Loucy (cell line): ENCODE results near the gene AQP6.

ENCODE experiments used
- H2AFZ ChIP-seq: fragments of 200-600 bp; sonication (generic); 2 replicates; pipeline ENCODE4 v1.6.0; 2016; ENCODE audit warnings: antibody characterized with exemption, mild to moderate bottlenecking, low read length, moderate library complexity
- H3F3A ChIP-seq: fragments of 200-600 bp; 2 replicates; pipeline ENCODE4 v1.6.0; 2016; ENCODE audit warnings: antibody characterized with exemption, low read depth, mild to moderate bottlenecking
- H3K27me3 ChIP-seq: fragments of 200-600 bp; sonication (generic); 2 replicates; pipeline ENCODE4 v1.6.1; 2014; ENCODE audit warnings: low read length, mild to moderate bottlenecking; ENCODE audit not compliant: insufficient read depth, poor library complexity, severe bottlenecking
- H3K36me3 ChIP-seq: fragments of 200-600 bp; sonication (generic); 2 replicates; pipeline ENCODE4 v1.6.1; 2016; ENCODE audit warnings: low read length; ENCODE audit not compliant: insufficient read depth
- H3K4me1 ChIP-seq: fragments of 200-600 bp; sonication (generic); 2 replicates; pipeline ENCODE4 v1.5.1; 2014; ENCODE audit warnings: low read length, mild to moderate bottlenecking; ENCODE audit not compliant: insufficient read depth, poor library complexity, severe bottlenecking
- H3K4me2 ChIP-seq: fragments of 200-600 bp; sonication (generic); 2 replicates; pipeline ENCODE4 v1.6.0; 2014; ENCODE audit warnings: antibody characterized with exemption, low read length, low read depth, mild to moderate bottlenecking; ENCODE audit not compliant: poor library complexity, severe bottlenecking
- H3K4me3 ChIP-seq: fragments of 200-600 bp; sonication (generic); 2 replicates; pipeline ENCODE4 v1.5.1; 2014; ENCODE audit warnings: low read length, mild to moderate bottlenecking, mixed read lengths; ENCODE audit not compliant: poor library complexity, severe bottlenecking
- H3K79me2 ChIP-seq: fragments of 200-600 bp; sonication (generic); 2 replicates; pipeline ENCODE4 v1.6.1; 2014; ENCODE audit warnings: low read length; ENCODE audit not compliant: insufficient read depth
- H3K9ac ChIP-seq: fragments of 200-600 bp; sonication (generic); 2 replicates; pipeline ENCODE4 v1.6.0; 2014; ENCODE audit warnings: mild to moderate bottlenecking, low read depth, low read length, moderate library complexity; ENCODE audit not compliant: poor library complexity, severe bottlenecking
- H3K9me2 ChIP-seq: fragments of 200-600 bp; sonication (generic); replicated peaks from 2 replicates; pipeline ENCODE4 v1.6.1; 2016; ENCODE audit warnings: low read depth, low read length, mixed read lengths
- H3K9me3 ChIP-seq: fragments of 200-600 bp; sonication (generic); 2 replicates; pipeline ENCODE4 v1.6.1; 2014; ENCODE audit warnings: mild to moderate bottlenecking, antibody characterized with exemption, low read length, low read depth; ENCODE audit not compliant: insufficient read depth
- H4K20me1 ChIP-seq: fragments of 200-600 bp; sonication (generic); 2 replicates; pipeline ENCODE4 v1.6.0; 2014; ENCODE audit warnings: antibody characterized with exemption, low read length, mild to moderate bottlenecking; ENCODE audit not compliant: insufficient read depth, poor library complexity, severe bottlenecking
- CTCF ChIP-seq: fragments of 200-600 bp; sonication (generic); conservative IDR thresholded peaks from 2 replicates; pipeline ENCODE4 v1.5.1; 2014; ENCODE audit warnings: mild to moderate bottlenecking, antibody characterized with exemption, low read length
- EZH2phosphoT487 ChIP-seq: fragments of 200-600 bp; IDR thresholded peaks from 2 replicates; pipeline ENCODE4 v1.6.1; 2018; ENCODE audit warnings: antibody characterized with exemption, mild to moderate bottlenecking, moderate library complexity, borderline replicate concordance

Gene AQP6

GRCh38 chr12:49973361-49973830 is 649 bp downstream of the AQP6 start:
- no peaks in the 10 kb centered on the region for H4K20me1 ChIP-seq
- no peaks in the 10 kb centered on the region for H3K27me3 ChIP-seq
- no peak overlapping the region for H3K4me2 ChIP-seq
- no peaks in the 10 kb centered on the region for H3K36me3 ChIP-seq
- no peak overlapping the region for H3K9ac ChIP-seq
- no peaks in the 10 kb centered on the region for H3F3A ChIP-seq
- H3K79me2 ChIP-seq = no peaks in the 10 kb centered on the region
- H3K9me2 ChIP-seq = no peaks in the 10 kb centered on the region
- H3K9me3 ChIP-seq = no peaks in the 10 kb centered on the region
- no peak overlapping the region for H2AFZ ChIP-seq
- no peak overlapping the region for H3K4me3 ChIP-seq
- no peak for TF ChIP-seq CTCF
- TF ChIP-seq EZH2phosphoT487 = no peak
- H3K4me1 ChIP-seq = peaks cover 11% of the 10 kb centered on the region

GRCh38 chr12:49974231-49974675 is 1.5 kb downstream of the AQP6 start:
- no peaks in the 10 kb centered on the region for H3K9me2 ChIP-seq
- H3K27me3 ChIP-seq = no peaks in the 10 kb centered on the region
- H3K9me3 ChIP-seq = no peaks in the 10 kb centered on the region
- H3K9ac ChIP-seq = no peak overlapping the region
- no peak overlapping the region for H3K4me2 ChIP-seq
- H3F3A ChIP-seq = no peaks in the 10 kb centered on the region
- H3K4me3 ChIP-seq = no peak overlapping the region
- H3K36me3 ChIP-seq = no peaks in the 10 kb centered on the region
- peaks cover 8% of the 10 kb centered on the region for H3K4me1 ChIP-seq
- no peaks in the 10 kb centered on the region for H4K20me1 ChIP-seq
- no peak for TF ChIP-seq EZH2phosphoT487
- peak; percentile 20; the same call in 1 of the 2 replicates for TF ChIP-seq CTCF
- no peaks in the 10 kb centered on the region for H3K79me2 ChIP-seq
- no peak overlapping the region for H2AFZ ChIP-seq

- no peaks in the 10 kb centered on the region for H3K79me2 ChIP-seq
- no peaks in the 10 kb centered on the region for H3K9me2 ChIP-seq
- no peaks in the 10 kb centered on the region for H4K20me1 ChIP-seq
- no peak overlapping the region for H3K4me3 ChIP-seq
- TF ChIP-seq EZH2phosphoT487 = no peak
- TF ChIP-seq CTCF = no peak
- peaks cover 3% of the 10 kb centered on the region for H3K4me1 ChIP-seq
- H3K27me3 ChIP-seq = no peaks in the 10 kb centered on the region
- H3K9ac ChIP-seq = no peak overlapping the region
- H3K36me3 ChIP-seq = no peaks in the 10 kb centered on the region
- H2AFZ ChIP-seq = no peak overlapping the region
- H3K4me2 ChIP-seq = no peak overlapping the region
- no peaks in the 10 kb centered on the region for H3K9me3 ChIP-seq
- H3F3A ChIP-seq = no peaks in the 10 kb centered on the region
Measured at GRCh38 chr12:49974677-49975317, 2.0 kb downstream of the AQP6 start.
